CD14-positive monocyte (primary cell): ENCODE measurements around the gene BDH2. TPM values are rescaled to one million over a fixed set of nuclear protein-coding genes. Genes with fewer than 3 reads are reported as not detected.

Experiments used
- DNase-seq, 3 donors: peaks; one replicate each; pipeline ENCODE4 v3.0.0-alpha.2; 2011 to 2022
- H2AFZ ChIP-seq: 2 replicates; pipeline ENCODE4 v1.6.0; 2012; ENCODE audit warnings: mild to moderate bottlenecking, low read depth, low read length, inconsistent platforms; ENCODE audit not compliant: insufficient read depth, poor library complexity, severe bottlenecking
- H3K27ac ChIP-seq, 2 donors: 1 replicate in 1 of 2; 2 replicates in 1 of 2; pipeline ENCODE4 v1.5.1; 2012 to 2013; ENCODE audit warnings: low read length in 2 of 2, control low read depth in 1 of 2, inconsistent platforms in 1 of 2, low read depth in 1 of 2, mild to moderate bottlenecking in 1 of 2
- H3K27me3 ChIP-seq, 2 donors: one replicate each; pipeline versions ENCODE4 v1.6.0 to v1.6.1; 2011 to 2013; ENCODE audit warnings: low read length in 2 of 2; ENCODE audit not compliant: control insufficient read depth in 2 of 2, insufficient read depth in 2 of 2
- H3K36me3 ChIP-seq, 2 donors: replicated peaks in 1 of 2; 1 replicate in 1 of 2; 2 replicates in 1 of 2; pipeline versions ENCODE4 v1.5.1 to v1.6.1; 2012 to 2013; ENCODE audit warnings: low read length in 2 of 2, control low read depth in 1 of 2, inconsistent platforms in 1 of 2, mild to moderate bottlenecking in 1 of 2; ENCODE audit not compliant: insufficient read depth in 2 of 2, control insufficient read depth in 1 of 2
- H3K4me1 ChIP-seq, 2 donors: 1 replicate in 1 of 2; 2 replicates in 1 of 2; pipeline versions ENCODE4 v1.5.1 to v1.6.1; 2012 to 2013; ENCODE audit warnings: low read length in 2 of 2, control low read depth in 1 of 2, inconsistent platforms in 1 of 2, mild to moderate bottlenecking in 1 of 2, moderate library complexity in 1 of 2; ENCODE audit not compliant: insufficient read depth in 2 of 2, control insufficient read depth in 1 of 2
- H3K4me2 ChIP-seq: replicated peaks from 2 replicates; pipeline ENCODE3; 2012; ENCODE audit warnings: low read length, moderate library complexity, mild to moderate bottlenecking; ENCODE audit not compliant: poor library complexity, severe bottlenecking; ENCODE audit errors: extremely low read depth
- H3K4me3 ChIP-seq, 3 experiments: fragments of 200-600 bp in 1 of 3; sonication (generic) in 1 of 3; replicated peaks in 1 of 3; 1 replicate in 2 of 3; 2 replicates in 1 of 3; pipeline ENCODE4 v1.5.1; 2011 to 2013; ENCODE audit warnings: low read length in 3 of 3, mild to moderate bottlenecking in 3 of 3, control low read depth in 2 of 3, low read depth in 2 of 3, inconsistent platforms in 1 of 3, moderate library complexity in 1 of 3
- H3K79me2 ChIP-seq: 2 replicates; pipeline ENCODE4 v1.6.0; 2012; ENCODE audit warnings: mild to moderate bottlenecking, control low read depth, inconsistent platforms, low read length, moderate library complexity; ENCODE audit not compliant: insufficient read depth
- H3K9ac ChIP-seq: 2 replicates; pipeline ENCODE4 v1.6.0; 2017; ENCODE audit warnings: low read length, mild to moderate bottlenecking; ENCODE audit not compliant: insufficient read depth, poor library complexity, severe bottlenecking
- H3K9me3 ChIP-seq, 2 donors: replicated peaks in 1 of 2; 1 replicate in 1 of 2; 2 replicates in 1 of 2; pipeline versions ENCODE4 v1.5.1 to v1.6.1; 2012 to 2013; ENCODE audit warnings: low read length in 2 of 2, control low read depth in 1 of 2; ENCODE audit not compliant: control insufficient read depth in 1 of 2, insufficient read depth in 1 of 2
- H4K20me1 ChIP-seq: 2 replicates; pipeline ENCODE4 v1.6.0; 2012; ENCODE audit warnings: mild to moderate bottlenecking, low read length, control low read depth, moderate library complexity; ENCODE audit not compliant: insufficient read depth
- H3K27ac Mint-ChIP-seq, 7 donors: one replicate each; pipeline ENCODE4 v1.8.0; 2020; ENCODE audit warnings: mild to moderate bottlenecking in 7 of 7, mixed read lengths in 7 of 7, moderate library complexity in 6 of 7, inconsistent platforms in 2 of 7
- H3K27me3 Mint-ChIP-seq, 3 donors: one replicate each; pipeline ENCODE4 v1.8.0; 2021 to 2022; ENCODE audit warnings: low read depth in 3 of 3, mild to moderate bottlenecking in 3 of 3, mixed read lengths in 3 of 3, moderate library complexity in 3 of 3, inconsistent platforms in 1 of 3
- H3K36me3 Mint-ChIP-seq, 2 donors: one replicate each; pipeline ENCODE4 v1.8.0; 2020; ENCODE audit warnings: mixed read lengths in 2 of 2, inconsistent platforms in 1 of 2, mild to moderate bottlenecking in 1 of 2
- H3K4me1 Mint-ChIP-seq: one replicate; pipeline ENCODE4 v1.8.0; 2020; ENCODE audit warnings: mild to moderate bottlenecking, mixed read lengths
- H3K4me3 Mint-ChIP-seq, 2 donors: one replicate each; pipeline ENCODE4 v1.8.0; 2020; ENCODE audit warnings: mild to moderate bottlenecking in 2 of 2, mixed read lengths in 2 of 2, moderate library complexity in 1 of 2
- H3K9me3 Mint-ChIP-seq, 7 donors: one replicate each; pipeline ENCODE4 v1.8.0; 2020 to 2022; ENCODE audit warnings: mixed read lengths in 7 of 7, mild to moderate bottlenecking in 6 of 7, moderate library complexity in 6 of 7, inconsistent platforms in 2 of 7
- CTCF ChIP-seq: fragments of 200-600 bp; IDR thresholded peaks from one replicate; pipeline ENCODE4 v1.8.0; 2022; ENCODE audit warnings: antibody characterized with exemption, mild to moderate bottlenecking
- WGBS: methylation state at CpG from one replicate; pipeline ENCODE4 v1.1.5; 2013; ENCODE audit warnings: missing lambda C conversion rate; ENCODE audit not compliant: insufficient coverage; 5-methylcytosine and 5-hydroxymethylcytosine counted together
- intact Hi-C, 2 donors: fragments of 100-400 bp; cut with micrococcal nuclease; formaldehyde crosslinking; loops; one replicate each; pipeline versions ENCODE4 v1.15.0 to v1.15.1; 2023
- polyA plus RNA-seq, 3 donors: library from polyadenylated mRNA; depleted of rRNA in 1 of 3; unstranded in 2 of 3; stranded (reverse) in 1 of 3; fragments of 300-500 nt in 2 of 3; fragments of >200 nt in 1 of 3; fragmentation: Illumina TruSeq in 2 of 3; gene quantifications; 1 replicate in 2 of 3; 2 replicates in 1 of 3; pipeline ENCODE4 v1.2.3, GENCODE V29; 2012 to 2021

Gene BDH2
- polyA plus RNA-seq, 3 donors = 6.2 to 8.5 (median 6.8) TPM

GRCh38 chr4:103052145-103052544 lies 47.5 kb downstream of the BDH2 start:
- H3K4me2 ChIP-seq = no peak overlapping the region
- Mint-ChIP-seq H3K27me3 (no peaks in the 10 kb centered on the region), H3K9me3 (peaks cover 0 to 5% (median 0%) of the 10 kb centered on the region in 7 donors), H3K4me1 (peaks cover 5% of the 10 kb centered on the region), H3K27ac (no peak overlapping the region), H3K4me3 (no peak overlapping the region), H3K36me3 (no peaks in the 10 kb centered on the region)
- no peaks in the 10 kb centered on the region for H3K79me2 ChIP-seq
- no peak for DNase-seq
- no peak for TF ChIP-seq CTCF
- no peak overlapping the region for H3K4me3 ChIP-seq
- no peak overlapping the region for H2AFZ ChIP-seq
- no peaks in the 10 kb centered on the region for H4K20me1 ChIP-seq
- WGBS = 100% methylated on average over 1 of the region's 3 CpGs
- intact Hi-C loops = loop anchor here in 1 of 2 donors (5.0 kb wide), 1 partner anchor 35 kb away; no protein-coding TSS in a partner anchor
- no peak overlapping the region for H3K27ac ChIP-seq
- no peaks in the 10 kb centered on the region for H3K27me3 ChIP-seq
- H3K36me3 ChIP-seq = no peaks in the 10 kb centered on the region
- peaks cover 4 to 8% of the 10 kb centered on the region in 2 donors for H3K4me1 ChIP-seq
- H3K9me3 ChIP-seq = no peaks in the 10 kb centered on the region
- H3K9ac ChIP-seq = no peak overlapping the region

DNA sequence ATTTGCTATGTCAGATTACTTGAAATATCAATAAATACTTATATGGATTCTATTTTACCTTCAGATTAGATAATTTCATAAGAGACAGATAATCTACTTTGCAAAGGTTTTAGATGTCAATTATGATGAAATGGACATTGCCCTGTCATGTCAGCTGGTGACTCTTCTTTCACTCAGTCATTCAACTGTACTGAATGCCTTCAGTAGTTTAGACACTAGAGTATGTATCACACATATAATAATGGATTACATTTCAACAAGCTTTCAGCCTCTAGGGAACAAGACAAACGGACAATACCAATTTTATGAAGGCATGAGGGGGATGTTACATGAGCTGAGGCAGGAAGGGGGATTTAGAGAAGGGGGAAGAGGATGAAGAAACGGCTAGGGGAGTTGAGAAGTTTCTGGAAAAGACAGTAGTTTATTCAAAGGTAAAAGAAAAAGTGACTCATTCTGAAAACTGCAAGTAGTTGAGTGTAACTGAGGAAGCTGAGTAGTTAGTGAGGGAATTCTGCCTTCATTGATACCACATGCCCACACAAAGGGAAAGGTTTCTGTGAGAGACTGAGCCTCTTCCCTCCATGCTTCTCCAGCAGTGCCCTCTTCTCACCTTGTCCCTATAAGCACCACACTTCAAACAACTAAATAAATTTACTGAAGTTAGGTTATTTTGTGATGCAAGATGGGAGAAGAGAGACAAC lies 48.7 kb downstream of the BDH2 start:
- no peak overlapping the region for H3K27ac Mint-ChIP-seq
- H3K4me3 Mint-ChIP-seq = no peak overlapping the region
- H4K20me1 ChIP-seq = no peaks in the 10 kb centered on the region
- no peak overlapping the region for H3K9ac ChIP-seq
- H3K9me3 Mint-ChIP-seq = peaks cover 0 to 5% (median 0%) of the 10 kb centered on the region in 7 donors
- DNase-seq = no peak
- no peak overlapping the region for H3K4me3 ChIP-seq
- 71% methylated on average over 2 of the region's 2 CpGs for WGBS
- no peak overlapping the region for H3K4me2 ChIP-seq
- no peaks in the 10 kb centered on the region for H3K36me3 ChIP-seq
- intact Hi-C loops = loop anchor here in 1 of 2 donors (5.0 kb wide), 1 partner anchor 36 kb away; no protein-coding TSS in a partner anchor
- H3K27me3 ChIP-seq = no peaks in the 10 kb centered on the region
- no peaks in the 10 kb centered on the region for H3K79me2 ChIP-seq
- peaks cover 4 to 8% of the 10 kb centered on the region in 2 donors for H3K4me1 ChIP-seq
- no peak for TF ChIP-seq CTCF
- H3K4me1 Mint-ChIP-seq = peaks cover 7% of the 10 kb centered on the region
- H3K27me3 Mint-ChIP-seq = no peaks in the 10 kb centered on the region
- H2AFZ ChIP-seq = no peak overlapping the region
- no peaks in the 10 kb centered on the region for H3K36me3 Mint-ChIP-seq
- no peaks in the 10 kb centered on the region for H3K9me3 ChIP-seq
- H3K27ac ChIP-seq = no peak overlapping the region
